GM19438 (cell line): ENCODE measurements around the gene RCAN1.

Source experiments
- ATAC-seq: cut with Tn5 transposase; IDR thresholded peaks from one replicate; pipeline ENCODE4 v1.9.1; 2021; ENCODE audit warnings: low read depth; ENCODE audit not compliant: unreplicated experiment

Gene RCAN1

DNA sequence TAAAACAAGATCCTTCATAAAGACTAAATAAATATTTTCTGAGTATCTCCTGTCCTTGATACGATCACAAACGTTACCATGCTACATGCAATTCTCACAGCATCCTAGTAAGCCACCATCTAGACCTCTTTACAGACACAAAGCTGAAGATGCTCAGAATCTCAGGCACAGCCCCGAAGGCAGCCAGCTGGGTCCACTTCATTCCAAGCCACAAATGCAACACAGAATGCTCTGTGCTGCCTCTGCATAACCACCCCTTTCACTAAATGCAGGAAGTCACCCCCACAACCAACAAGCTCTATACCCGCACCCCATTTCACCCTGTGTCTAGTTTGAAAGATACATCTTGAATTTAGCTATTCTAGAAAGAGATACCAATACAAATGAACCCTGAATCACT is 12.9 kb downstream of the RCAN1 start:
- ATAC-seq = no peak

DNA sequence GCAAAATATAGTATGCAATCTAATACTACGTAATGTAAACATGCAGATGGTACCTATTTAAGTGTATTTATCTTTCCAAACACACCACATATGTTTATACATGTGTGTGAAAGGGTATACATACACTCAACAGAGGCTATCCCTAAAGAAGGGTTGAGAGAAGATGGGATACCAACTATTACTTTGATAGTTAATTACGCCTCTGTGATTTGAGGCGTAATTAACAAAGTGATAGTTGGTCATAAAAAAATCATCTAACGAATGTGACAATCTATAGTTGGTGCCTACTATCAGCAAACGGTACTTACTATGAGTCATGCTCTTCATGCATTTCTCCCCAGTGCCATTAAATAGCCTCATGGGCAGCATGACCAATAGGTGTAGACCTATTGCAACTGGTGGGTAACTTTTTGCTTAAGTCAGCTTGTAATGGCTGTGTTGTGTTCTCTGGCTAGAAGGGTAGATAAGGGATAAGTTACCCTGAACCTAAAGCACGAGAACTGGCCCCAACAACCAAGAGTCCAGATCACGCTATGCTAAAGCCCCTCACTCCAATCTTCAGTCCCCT is 15.3 kb downstream of the RCAN1 start:
- ATAC-seq = no peak

- no peak for ATAC-seq
Observed at GRCh38 chr21:34598931-34599400, 15.9 kb downstream of the RCAN1 start.

GRCh38 chr21:34597406-34597805 is 17.5 kb downstream of the RCAN1 start:
- ATAC-seq = no peak

- no peak for ATAC-seq
Observed at GRCh38 chr21:34596561-34597271, 18.2 kb downstream of the RCAN1 start.

DNA sequence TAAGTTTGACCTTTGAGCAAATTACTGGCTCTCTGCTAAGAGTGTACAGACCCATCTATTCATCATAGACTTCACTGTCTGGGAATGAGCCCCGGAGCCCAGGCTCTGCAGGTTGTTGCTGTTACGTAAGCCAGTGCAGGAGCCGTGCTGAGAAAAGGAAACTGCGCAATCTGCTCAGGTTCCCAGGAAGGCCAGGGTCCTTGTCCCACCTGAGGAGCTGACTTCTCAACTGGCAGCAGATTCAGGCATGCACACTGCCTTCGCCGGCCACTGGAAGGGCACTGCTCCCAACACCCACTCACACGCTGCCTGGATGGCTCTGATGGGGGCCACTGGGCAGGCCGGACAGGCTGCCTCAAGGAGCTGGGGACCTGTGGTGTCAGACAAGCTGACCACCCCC is 19.5 kb downstream of the RCAN1 start:
- no peak for ATAC-seq

DNA sequence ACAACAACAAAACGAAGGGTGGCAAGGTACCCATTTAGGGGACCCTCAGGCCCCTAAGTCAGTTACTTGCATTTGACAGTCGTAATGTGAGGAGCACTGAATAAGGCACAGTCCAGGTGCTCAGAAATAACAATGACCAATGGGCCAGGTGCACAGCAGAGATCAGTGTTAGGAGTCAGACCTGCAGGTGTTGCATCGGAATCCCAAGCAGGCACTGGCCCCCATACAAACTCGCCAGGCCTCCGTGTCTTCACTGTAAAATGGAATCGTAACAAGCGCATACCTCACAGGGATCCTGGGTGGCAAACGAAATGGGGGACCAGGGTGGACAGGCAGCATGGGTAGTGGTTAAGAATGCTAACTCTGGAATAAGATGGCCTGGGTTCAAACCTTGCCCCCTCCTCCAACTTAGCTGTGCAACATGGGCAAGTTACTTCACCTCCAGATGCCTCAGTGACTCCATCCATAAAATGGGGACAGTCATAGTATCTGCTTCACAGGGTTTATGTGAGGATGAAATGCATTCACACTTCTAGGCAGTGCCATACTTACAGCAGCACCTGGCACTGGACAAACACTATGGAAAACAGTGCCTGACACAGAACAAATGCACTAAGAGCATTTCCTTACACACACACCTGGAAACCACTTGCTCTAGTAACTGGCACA is 20.2 kb downstream of the RCAN1 start:
- ATAC-seq = no peak

DNA sequence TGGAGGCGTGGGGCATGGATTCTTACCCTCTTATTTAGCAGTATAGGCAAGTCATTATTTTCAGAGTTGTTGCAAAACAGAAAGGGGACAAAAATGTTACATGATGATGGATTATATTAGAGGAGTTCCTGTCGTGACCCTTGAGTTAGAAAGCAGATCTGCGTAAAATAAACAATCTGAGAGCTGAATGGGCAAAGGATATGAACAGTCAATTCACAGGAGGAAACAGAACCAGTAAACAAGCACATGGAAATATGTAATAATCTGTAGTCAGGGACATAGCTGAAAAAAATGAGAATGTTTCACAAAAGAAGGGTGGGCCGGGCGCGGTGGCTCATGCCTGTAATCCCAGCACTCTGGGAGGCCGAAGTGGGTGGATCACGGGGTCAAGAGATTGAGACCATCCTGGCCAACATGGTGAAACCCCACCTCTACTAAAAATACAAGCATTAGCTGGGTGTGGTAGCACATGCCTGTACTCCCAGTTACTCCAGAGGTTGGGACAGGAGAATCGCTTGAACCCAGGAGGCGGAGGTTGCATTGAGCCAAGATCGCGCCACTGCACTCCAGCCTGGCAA is 20.9 kb downstream of the RCAN1 start:
- ATAC-seq = no peak

- no peak for ATAC-seq
Observed at GRCh38 chr21:34593423-34593822, 21.5 kb downstream of the RCAN1 start.

- ATAC-seq = no peak
Observed at GRCh38 chr21:34592120-34592955, 22.6 kb downstream of the RCAN1 start.

DNA sequence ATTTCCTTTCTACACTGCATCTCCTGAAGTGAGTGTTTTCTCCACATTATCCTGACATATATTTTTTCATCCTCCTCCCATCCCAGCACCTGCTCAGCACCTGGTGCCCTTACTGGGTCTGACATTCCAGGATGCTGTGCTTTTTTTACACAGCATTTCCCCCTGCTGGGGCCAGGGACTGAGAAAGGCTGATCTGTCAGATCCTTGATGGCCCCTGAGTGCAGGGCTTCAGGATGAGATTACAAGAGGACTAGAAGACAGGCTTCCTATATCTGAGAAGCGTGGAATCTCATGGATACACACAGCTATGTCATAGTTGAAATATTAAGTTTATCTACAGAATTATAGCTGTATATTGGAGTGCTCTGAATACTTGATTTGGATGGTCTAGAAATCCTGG is 24.4 kb downstream of the RCAN1 start:
- no peak for ATAC-seq

GRCh38 chr21:34589511-34590282 is 25.2 kb downstream of the RCAN1 start:
- no peak for ATAC-seq

DNA sequence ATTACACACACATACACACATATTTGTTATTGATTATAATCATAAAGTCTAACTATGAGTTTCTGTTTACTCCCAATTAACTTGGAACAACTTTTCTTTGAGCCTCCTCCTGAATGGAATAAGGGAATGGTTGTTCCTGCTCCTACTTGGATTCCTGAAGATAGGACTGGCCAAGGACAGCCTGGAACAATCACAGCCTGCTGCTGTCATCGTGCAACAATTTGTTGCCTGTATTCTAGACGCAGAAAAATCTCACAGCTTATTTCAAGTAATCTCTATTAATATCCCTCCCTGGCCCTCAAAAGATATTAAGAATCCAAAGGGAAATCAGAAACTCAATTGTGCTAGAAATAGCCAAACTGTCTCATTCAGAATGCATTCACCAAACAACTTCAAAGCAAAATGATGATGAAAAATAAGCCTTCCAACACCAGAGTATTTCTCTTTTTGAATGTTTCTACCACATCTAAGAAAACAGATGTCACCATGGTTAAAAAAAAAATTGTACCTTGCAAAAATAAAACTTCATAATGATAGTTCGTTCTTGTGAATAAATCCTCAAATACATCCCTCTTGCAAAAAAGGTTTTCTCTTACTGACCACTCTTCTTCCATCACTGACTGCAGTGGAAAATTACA is 30.9 kb downstream of the RCAN1 start:
- ATAC-seq = no peak

GRCh38 chr21:34582506-34583150 is 32.3 kb downstream of the RCAN1 start:
- peak; percentile 58 for ATAC-seq

DNA sequence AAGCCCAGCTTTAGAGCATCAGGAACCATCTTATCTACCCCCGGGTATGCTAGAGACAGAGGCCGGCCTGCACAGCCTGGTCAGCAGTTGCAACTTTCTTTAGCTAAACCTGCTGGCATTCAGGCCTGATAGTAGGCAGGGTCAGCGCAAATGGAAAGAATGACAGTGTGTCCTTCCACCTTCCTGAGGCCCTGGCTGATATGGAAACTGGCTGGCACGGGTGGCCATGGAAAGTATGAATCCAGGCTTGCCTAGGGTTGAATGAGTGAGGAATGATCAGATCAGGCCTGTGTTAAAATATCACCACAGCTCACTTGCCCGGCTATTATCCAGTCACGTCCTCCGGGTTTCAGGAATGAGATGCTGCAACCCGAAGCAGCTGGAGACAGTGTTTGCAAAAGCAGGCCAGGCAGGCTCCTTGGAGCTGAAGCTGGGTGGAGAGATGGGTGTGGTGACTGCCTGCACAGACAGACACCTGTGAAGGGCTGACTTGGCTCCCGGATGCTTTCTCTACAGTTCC is 34.7 kb downstream of the RCAN1 start:
- ATAC-seq = no peak

GRCh38 chr21:34579411-34579810 is 35.5 kb downstream of the RCAN1 start:
- no peak for ATAC-seq

GRCh38 chr21:34576041-34576511 is 38.8 kb downstream of the RCAN1 start:
- no peak for ATAC-seq
